Endometrium (tissue), 2 donors: ENCODE measurements around the gene GALNT7.
"Not testable (repeated sequence)": the region's sequence is repeated elsewhere in the genome, so short reads cannot be mapped to it uniquely, and the experiment has no call there.

ENCODE experiments used
- FAIRE-seq: peaks from 2 replicates; lab custom pipeline; 2012; peaks lifted over from hg19 to GRCh38; lab: Jason Lieb, UNC
- donor health status: control.
- donor health status: control.

Gene GALNT7

DNA sequence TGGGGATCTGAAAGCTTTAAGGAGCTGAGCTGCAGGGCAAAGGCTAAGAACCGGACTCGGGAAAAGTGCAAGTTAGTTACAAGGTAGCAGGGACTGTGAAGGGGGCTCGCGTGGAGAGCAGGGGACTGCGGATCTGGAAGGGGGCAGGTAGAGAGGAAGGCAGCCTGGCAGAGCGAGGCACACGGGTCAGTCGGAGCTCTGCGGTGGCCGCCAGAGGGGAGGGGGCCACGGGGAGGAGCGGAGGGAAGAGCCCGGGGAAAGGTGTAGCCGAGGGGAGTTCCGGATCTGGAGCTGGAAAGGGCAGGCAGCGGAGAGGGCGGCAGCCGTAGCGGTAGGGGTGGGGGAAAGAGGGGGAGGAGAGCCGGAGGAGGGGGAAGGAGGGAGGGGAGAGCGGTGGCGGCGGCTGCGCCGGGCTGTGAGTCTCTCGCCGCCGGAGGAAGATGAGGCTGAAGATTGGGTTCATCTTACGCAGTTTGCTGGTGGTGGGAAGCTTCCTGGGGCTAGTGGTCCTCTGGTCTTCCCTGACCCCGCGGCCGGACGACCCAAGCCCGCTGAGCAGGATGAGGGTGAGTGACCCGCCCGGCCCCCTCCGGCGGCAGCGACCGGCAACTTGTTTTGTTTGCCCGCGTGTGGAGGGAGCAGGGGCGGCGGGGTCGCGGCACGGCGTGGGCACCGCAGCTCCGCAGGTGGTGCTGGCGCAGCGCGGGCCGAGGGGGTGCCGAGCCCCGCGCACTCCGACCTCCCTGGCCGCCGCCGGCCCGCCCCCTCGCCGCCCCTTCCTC, at the start of gene GALNT7:
GALNT7 (plus strand) TSS at position 416 of the 782 bp plus-strand sequence; CDS start at position 441, 25 bp downstream.
- FAIRE-seq = no peak

GRCh38 chr4:173118819-173119218, 49.8 kb upstream of the GALNT7 start:
- FAIRE-seq = not testable (repeated sequence)

- no peak for FAIRE-seq
These were observed 48.8 kb upstream of the GALNT7 start for GRCh38 chr4:173119818-173120217.

- FAIRE-seq = no peak
These were observed 47.5 kb upstream of the GALNT7 start for GRCh38 chr4:173121076-173121561.

DNA sequence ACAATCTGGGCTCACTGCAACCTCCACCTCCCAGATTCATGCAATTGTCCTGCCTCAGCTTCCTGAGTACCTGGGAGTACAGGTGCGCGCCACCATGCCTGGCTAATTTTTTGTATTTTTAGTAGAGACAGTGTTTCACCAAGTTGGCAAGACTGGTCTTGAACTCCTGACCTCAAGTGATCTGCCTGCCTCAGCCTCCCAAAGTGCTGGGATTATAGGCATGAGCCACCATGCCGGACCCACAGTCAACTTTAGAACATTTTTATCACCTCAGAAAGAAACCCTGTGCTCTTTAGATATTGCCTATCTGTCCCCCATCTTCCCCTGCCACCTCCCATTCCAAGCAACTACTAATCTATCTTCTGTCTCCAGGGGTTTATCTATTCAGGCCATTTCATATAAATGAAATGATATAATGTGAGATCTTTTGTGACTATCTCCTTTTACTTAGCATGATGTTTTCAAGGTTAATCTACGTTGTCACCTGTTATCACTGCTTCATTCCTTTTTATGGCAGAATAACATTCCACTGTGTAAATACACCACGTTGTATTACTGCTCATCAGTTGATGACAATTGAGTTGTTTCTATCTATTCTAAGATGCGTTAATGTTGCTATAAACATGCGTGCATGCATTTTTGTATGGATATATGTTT, 44.3 kb upstream of the GALNT7 start:
- FAIRE-seq = no peak

- FAIRE-seq = no peak
These were observed 43.3 kb upstream of the GALNT7 start for GRCh38 chr4:173125216-173125812.

GRCh38 chr4:173128199-173128890, 40.3 kb upstream of the GALNT7 start:
- no peak for FAIRE-seq

GRCh38 chr4:173130687-173131086, 37.9 kb upstream of the GALNT7 start:
- no peak for FAIRE-seq

GRCh38 chr4:173134426-173134825, 34.2 kb upstream of the GALNT7 start:
- FAIRE-seq = no peak

GRCh38 chr4:173135241-173135847, 33.3 kb upstream of the GALNT7 start:
- FAIRE-seq = no peak

GRCh38 chr4:173138624-173139023, 30.0 kb upstream of the GALNT7 start:
- no peak for FAIRE-seq

DNA sequence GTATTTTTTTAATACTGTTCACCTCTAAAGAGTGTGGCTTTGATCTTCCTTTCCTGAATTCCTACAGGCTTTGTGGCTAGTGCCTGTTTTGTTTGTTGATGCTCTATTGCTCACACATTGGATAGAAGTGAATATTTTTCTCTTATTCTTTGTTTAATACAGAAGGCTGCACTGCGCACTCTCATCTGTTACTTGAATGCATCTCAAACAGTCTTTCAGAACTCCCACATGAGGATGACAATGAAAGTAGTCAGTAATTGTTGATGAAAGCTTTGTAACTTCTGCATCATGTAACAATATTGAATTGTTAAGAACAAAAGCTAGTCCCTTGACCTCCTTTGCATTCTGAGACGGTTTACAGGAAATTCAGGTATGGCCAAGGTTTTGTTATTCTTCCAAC, 29.1 kb upstream of the GALNT7 start:
- no peak for FAIRE-seq

GRCh38 chr4:173145131-173145530, 23.5 kb upstream of the GALNT7 start:
- no peak for FAIRE-seq

DNA sequence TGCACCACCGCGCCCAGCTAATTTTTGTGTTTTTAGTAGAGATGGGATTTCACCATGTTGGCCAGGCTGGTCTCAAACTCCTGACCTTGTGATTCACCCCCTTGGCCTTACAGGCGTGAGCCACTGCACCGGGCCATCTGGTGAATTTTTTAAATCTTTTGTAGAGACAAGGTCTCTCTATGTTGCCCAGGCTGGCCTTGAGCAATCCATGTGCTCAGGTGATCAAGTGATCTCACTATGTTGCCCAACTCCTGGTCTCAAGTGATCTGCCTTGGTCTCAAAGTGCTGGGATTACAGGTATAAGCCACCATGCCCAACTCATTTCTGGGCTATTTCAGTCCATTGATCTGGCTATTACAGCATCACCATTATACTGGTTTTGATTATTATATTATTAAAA, 22.2 kb upstream of the GALNT7 start:
- no peak for FAIRE-seq

GRCh38 chr4:173151496-173151895, 17.1 kb upstream of the GALNT7 start:
- FAIRE-seq = no peak

- no peak for FAIRE-seq
These were observed 16.5 kb upstream of the GALNT7 start for GRCh38 chr4:173152104-173152503.

DNA sequence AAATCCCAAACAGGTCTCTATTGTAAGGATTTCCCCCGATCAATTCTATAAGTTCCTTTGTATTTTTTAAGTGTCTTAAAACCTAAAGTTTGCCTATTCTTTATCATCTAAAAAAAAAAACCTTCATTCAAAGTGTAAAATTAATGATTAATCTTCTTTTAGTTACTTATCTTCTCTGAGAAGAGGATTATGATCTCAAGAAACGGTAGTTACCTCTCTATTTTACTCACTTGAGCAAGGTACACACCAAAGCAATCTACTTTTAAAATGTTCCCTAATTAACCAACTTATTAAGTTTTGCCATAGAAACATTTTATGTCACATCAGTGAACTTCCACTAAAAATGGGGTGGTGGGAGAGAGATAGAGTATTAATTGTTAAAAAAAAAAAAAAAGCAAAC, 15.2 kb upstream of the GALNT7 start:
- no peak for FAIRE-seq

DNA sequence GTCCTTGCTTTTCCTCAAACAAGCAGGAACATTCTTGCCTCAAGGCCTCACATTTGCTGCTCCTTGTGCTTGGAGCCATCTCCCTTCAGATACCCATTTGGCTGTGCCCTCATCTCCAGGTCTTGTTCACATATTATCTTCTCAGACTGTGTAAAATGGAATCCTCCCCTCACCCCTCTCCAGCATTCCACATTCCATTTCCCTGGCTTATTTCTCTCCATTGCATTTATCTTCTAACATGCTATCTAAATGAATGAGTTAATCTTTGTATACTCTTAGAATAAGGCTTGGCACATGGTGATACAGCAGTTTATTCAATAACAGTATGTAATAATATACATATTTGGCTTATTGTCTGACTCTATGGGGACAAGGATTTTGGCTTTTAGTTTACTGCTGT, 8.8 kb upstream of the GALNT7 start:
- FAIRE-seq = no peak

DNA sequence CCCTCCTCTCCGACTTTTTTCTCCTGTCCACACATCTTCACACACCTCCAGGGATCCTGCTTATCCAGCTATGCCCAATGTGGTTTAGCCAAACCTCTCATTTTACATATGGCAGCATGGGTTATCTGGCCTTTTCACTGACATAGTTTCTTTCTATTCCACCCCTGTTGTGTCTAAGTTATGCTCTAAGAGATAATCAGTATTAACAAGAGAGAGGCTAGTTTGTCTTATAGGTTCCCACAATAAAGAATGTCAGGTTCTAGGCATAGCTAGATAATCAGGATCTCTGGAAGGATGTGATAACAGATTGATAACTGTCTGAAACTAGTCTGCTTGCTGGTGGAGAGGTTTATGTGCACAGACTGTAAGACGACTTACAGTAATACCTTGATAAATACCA, 7.7 kb upstream of the GALNT7 start:
- FAIRE-seq = no peak

GRCh38 chr4:173161311-173161710, 7.3 kb upstream of the GALNT7 start:
- no peak for FAIRE-seq

GRCh38 chr4:173165706-173166105, 2.9 kb upstream of the GALNT7 start:
- no peak for FAIRE-seq

GRCh38 chr4:173166491-173166890, 2.1 kb upstream of the GALNT7 start:
- FAIRE-seq = no peak
